Transverse colon (tissue), 4 donors: ENCODE data around the gene TEAD3. TPM values are rescaled to one million over a fixed set of nuclear protein-coding genes. Genes with fewer than 3 reads are reported as not detected.

ENCODE experiments used
- DNase-seq: peaks from one replicate; pipeline ENCODE4 v3.0.0-alpha.2; 2019
- H3K27ac ChIP-seq, 4 donors: fragments of 200-600 bp; sonication (generic); 2 replicates each; pipeline ENCODE4 v1.5.1; 2016 to 2018; ENCODE audit warnings: inconsistent platforms in 4 of 4
- H3K27me3 ChIP-seq: fragments of 200-600 bp; sonication (generic); 2 replicates; pipeline ENCODE4 v1.5.1; 2017; ENCODE audit warnings: inconsistent platforms
- H3K36me3 ChIP-seq, 4 donors: fragments of 200-600 bp; sonication (generic); 2 replicates each; pipeline ENCODE4 v1.5.1; 2017 to 2019; ENCODE audit warnings: inconsistent platforms in 4 of 4
- H3K4me1 ChIP-seq, 4 donors: fragments of 200-600 bp; sonication (generic); 2 replicates each; pipeline ENCODE4 v1.5.1; 2017 to 2020; ENCODE audit warnings: inconsistent platforms in 4 of 4
- H3K4me3 ChIP-seq, 4 donors: fragments of 200-600 bp; sonication (generic); 1 replicate in 1 of 4; 2 replicates in 3 of 4; pipeline versions ENCODE4 v1.5.1 to v1.6.1; 2017 to 2019; ENCODE audit warnings: inconsistent platforms in 4 of 4
- H3K9me3 ChIP-seq, 2 donors: fragments of 200-600 bp; sonication (generic); 2 replicates each; pipeline ENCODE4 v1.5.1; 2017 to 2019; ENCODE audit warnings: inconsistent platforms in 2 of 2
- CTCF ChIP-seq, 5 experiments: fragments of 200-600 bp in 3 of 5; fragments of 450-650 bp in 2 of 5; sonication (generic) in 3 of 5; IDR thresholded peaks; 1 replicate in 2 of 5; 2 replicates in 3 of 5; pipeline ENCODE4 v1.5.1; 2016 to 2017; ENCODE audit warnings: antibody characterized with exemption in 5 of 5, inconsistent platforms in 3 of 5, mild to moderate bottlenecking in 2 of 5, moderate library complexity in 1 of 5
- EP300 ChIP-seq: sonication (generic); formaldehyde crosslinking; IDR thresholded peaks from one replicate; pipeline ENCODE4 v1.6.1; 2017; ENCODE audit warnings: antibody characterized with exemption, low read depth
- POLR2A ChIP-seq: fragments of 450-650 bp; IDR thresholded peaks from one replicate; pipeline ENCODE4 v1.6.1; 2016; ENCODE audit warnings: antibody characterized with exemption, mild to moderate bottlenecking, moderate library complexity
- POLR2AphosphoS5 ChIP-seq, 3 donors: sonication (generic); formaldehyde crosslinking; IDR thresholded peaks; one replicate each; pipeline ENCODE4 v1.6.1; 2016; ENCODE audit warnings: antibody characterized with exemption in 3 of 3
- WGBS, 2 donors: methylation state at CpG; one replicate each; pipeline ENCODE4 v1.1.5; 2018; ENCODE audit warnings: low coverage in 1 of 2; 5-methylcytosine and 5-hydroxymethylcytosine counted together
- in situ Hi-C, 4 donors: fragments of 200-750 bp; cut with MboI; loops; one replicate each; pipeline versions ENCODE4 v1.15.0 to v1.15.1; 2017; ENCODE audit warnings: low sequenced_read_pairs in 3 of 4, low pct_ligation_motif_present in 1 of 4, low pct_unique_long_range_greater_than_20kb in 1 of 4
- intact Hi-C: fragments of 100-400 bp; cut with DNase I; formaldehyde crosslinking; loops from one replicate; pipeline ENCODE4 v1.15.1; 2023; ENCODE audit warnings: low total_unique reads
- total RNA-seq, 4 donors: library from RNA; depleted of rRNA; stranded (reverse); fragments of >200 nt; gene quantifications; one replicate each; pipeline ENCODE4 v1.1.0, GENCODE V29; 2016

The TEAD3 gene
- total RNA-seq, 4 donors from 2014 or later, result 23.0 to 67.7 (median 25.3) TPM

- Histone ChIP-seq H3K27ac (no peak overlapping the region), H3K27me3 (no peaks in the 10 kb centered on the region), H3K36me3 (peaks cover 0 to 5% (median 0%) of the 10 kb centered on the region in 4 donors), H3K9me3 (no peaks in the 10 kb centered on the region), H3K4me1 (peaks cover 1 to 5% (median 5%) of the 10 kb centered on the region in 4 donors), H3K4me3 (no peak overlapping the region)
- TF ChIP-seq CTCF (IDR thresholded peaks at IDR 0.05) (no peak), POLR2AphosphoS5 (IDR thresholded peaks at IDR 0.05) (no peak)
- intact Hi-C loops, result no loop called here
- 60 to 92% methylated on average over 1 to 12 of the region's 12 CpGs for WGBS, 2 donors
- in situ Hi-C loops, result no loop called here
- no peak for DNase-seq
These were observed 16.7 kb downstream of the TEAD3 start for GRCh38 chr6:35480176-35480575.

GRCh38 chr6:35478259-35478658 is 18.6 kb downstream of the TEAD3 start:
- Histone ChIP-seq H3K36me3 (peaks cover 0 to 10% (median 0%) of the 10 kb centered on the region in 4 donors), H3K4me3 (no peak overlapping the region), H3K9me3 (no peaks in the 10 kb centered on the region), H3K27ac (no peak overlapping the region), H3K4me1 (no peaks in the 10 kb centered on the region), H3K27me3 (no peaks in the 10 kb centered on the region)
- no peak for DNase-seq
- no peak for TF ChIP-seq EP300
- TF ChIP-seq POLR2AphosphoS5 (IDR thresholded peaks at IDR 0.05), result no peak
- TF ChIP-seq POLR2A, result no peak
- TF ChIP-seq CTCF (IDR thresholded peaks at IDR 0.05), result no peak
- in situ Hi-C loops (no loop called here), intact Hi-C loops (no loop called here)
- 86% methylated on average over 7 of the region's 7 CpGs; no CpG with 5 or more reads in 1 of the 2 donors for WGBS, 2 donors

GRCh38 chr6:35477551-35478179 is 19.2 kb downstream of the TEAD3 start:
- in situ Hi-C loops, result no loop called here
- intact Hi-C loops, result no loop called here
- Histone ChIP-seq H3K36me3 (peaks cover 0 to 10% (median 0%) of the 10 kb centered on the region in 4 donors), H3K4me3 (no peak overlapping the region), H3K27ac (no peak overlapping the region), H3K27me3 (no peaks in the 10 kb centered on the region), H3K9me3 (no peaks in the 10 kb centered on the region), H3K4me1 (no peaks in the 10 kb centered on the region)
- DNase-seq, result no peak
- TF ChIP-seq POLR2A, result no peak
- no peak for TF ChIP-seq POLR2AphosphoS5 (IDR thresholded peaks at IDR 0.05)
- 89 to 100% methylated on average over 2 to 5 of the region's 5 CpGs for WGBS, 2 donors

GRCh38 chr6:35477028-35477427 is 19.9 kb downstream of the TEAD3 start:
- in situ Hi-C loops, result no loop called here
- Histone ChIP-seq H3K36me3 (peaks cover 0 to 10% (median 0%) of the 10 kb centered on the region in 4 donors), H3K27me3 (no peaks in the 10 kb centered on the region), H3K4me3 (no peak overlapping the region), H3K9me3 (no peaks in the 10 kb centered on the region), H3K27ac (no peak overlapping the region), H3K4me1 (peaks cover 0 to 5% (median 2%) of the 10 kb centered on the region in 4 donors)
- 89% methylated on average over 8 of the region's 8 CpGs; no CpG with 5 or more reads in 1 of the 2 donors for WGBS, 2 donors
- intact Hi-C loops, result no loop called here
- no peak for DNase-seq
- no peak for TF ChIP-seq POLR2A
- TF ChIP-seq POLR2AphosphoS5 (IDR thresholded peaks at IDR 0.05), result no peak
- no peak for TF ChIP-seq EP300
- TF ChIP-seq CTCF (IDR thresholded peaks at IDR 0.05), result no peak

- Histone ChIP-seq H3K4me1 (peaks cover 3 to 13% (median 10%) of the 10 kb centered on the region in 4 donors), H3K9me3 (no peaks in the 10 kb centered on the region), H3K27ac (no peak overlapping the region), H3K27me3 (no peaks in the 10 kb centered on the region), H3K4me3 (no peak overlapping the region), H3K36me3 (peaks cover 0 to 10% (median 0%) of the 10 kb centered on the region in 4 donors)
- DNase-seq, result no peak
- TF ChIP-seq EP300, result no peak
- no peak for TF ChIP-seq CTCF (IDR thresholded peaks at IDR 0.05)
- TF ChIP-seq POLR2A, result no peak
- TF ChIP-seq POLR2AphosphoS5 (IDR thresholded peaks at IDR 0.05), result no peak
- 68% methylated on average over 14 of the region's 14 CpGs; no CpG with 5 or more reads in 1 of the 2 donors for WGBS, 2 donors
- intact Hi-C loops (no loop called here), in situ Hi-C loops (no loop called here)
These were observed 20.9 kb downstream of the TEAD3 start for GRCh38 chr6:35476004-35476403.
